ENCODE measurements around the gene SLIT3. TPM values are rescaled to one million over a fixed set of nuclear protein-coding genes. Genes with fewer than 3 reads are reported as not detected.

Gene SLIT3
- total and polyA plus RNA-seq, 8 donors, result 1.2 to 24.5 (median 8.6) TPM

- intact Hi-C loops (cut with DNase I; ENCODE audit: low total_unique reads), result no loop called here
- no peak for TF ChIP-seq POLR2A (IDR thresholded peaks at IDR 0.05)
- no peak for TF ChIP-seq CTCF (IDR thresholded peaks at IDR 0.05)
- no peak for TF ChIP-seq POLR2AphosphoS5 (IDR thresholded peaks at IDR 0.05)
- TF ChIP-seq EP300 (IDR thresholded peaks at IDR 0.05), result no peak
- 73 to 100% (median 95%) methylated on average over 1 of the region's 1 CpG for WGBS, 5 donors
- no peaks in the 10 kb centered on the region for H3K9me3 ChIP-seq
- H3K4me1 ChIP-seq, result peaks cover 7 to 52% (median 23%) of the 10 kb centered on the region in 4 donors
- no peak overlapping the region for H3K27ac ChIP-seq
- DNase-seq, result no peak
- no peaks in the 10 kb centered on the region for H3K27me3 ChIP-seq
- no peaks in the 10 kb centered on the region for H3K36me3 ChIP-seq
- H3K4me3 ChIP-seq, result no peak overlapping the region
Measured at GRCh38 chr5:169165052-169165451, 135.9 kb downstream of the SLIT3 start.

DNA sequence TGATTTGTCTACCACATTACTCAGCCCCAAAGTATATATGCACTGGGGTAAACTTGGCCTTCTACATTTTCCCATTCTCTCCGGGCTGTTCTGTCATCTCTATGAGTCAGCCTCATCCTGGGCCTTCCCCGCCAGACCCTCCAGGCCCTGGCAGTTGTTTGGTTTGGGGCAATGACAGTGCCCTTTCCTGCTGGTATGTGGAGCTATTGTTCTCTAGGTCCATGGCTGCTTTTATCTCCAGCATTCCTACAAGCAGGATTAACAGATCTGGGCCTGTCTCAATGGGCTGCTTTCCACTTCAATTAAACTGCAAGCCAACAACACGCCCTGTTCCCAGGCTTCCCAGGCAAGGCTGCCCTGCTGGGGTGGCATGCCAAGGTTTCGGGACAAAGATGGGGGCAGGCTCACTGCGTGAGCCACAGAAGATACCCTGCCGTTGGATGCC lies 136.4 kb downstream of the SLIT3 start:
- H3K36me3 ChIP-seq, result no peaks in the 10 kb centered on the region
- no peaks in the 10 kb centered on the region for H3K27me3 ChIP-seq
- WGBS, 5 donors, result 20 to 43% (median 30%) methylated on average over 5 to 6 of the region's 6 CpGs
- no peak overlapping the region for H3K4me3 ChIP-seq
- intact Hi-C loops (cut with DNase I; ENCODE audit: low total_unique reads), result no loop called here
- TF ChIP-seq POLR2AphosphoS5 (IDR thresholded peaks at IDR 0.05), result peak in 1 of 3 donors; percentile 17
- no peak for TF ChIP-seq POLR2A (IDR thresholded peaks at IDR 0.05)
- H3K27ac ChIP-seq, result no peak overlapping the region
- H3K4me1 ChIP-seq, result peaks cover 7 to 53% (median 23%) of the 10 kb centered on the region in 4 donors
- DNase-seq, result peak in 1 of 2 donors; percentile 74
- H3K9me3 ChIP-seq, result peaks cover 0 to 3% (median 1%) of the 10 kb centered on the region in 4 donors

DNA sequence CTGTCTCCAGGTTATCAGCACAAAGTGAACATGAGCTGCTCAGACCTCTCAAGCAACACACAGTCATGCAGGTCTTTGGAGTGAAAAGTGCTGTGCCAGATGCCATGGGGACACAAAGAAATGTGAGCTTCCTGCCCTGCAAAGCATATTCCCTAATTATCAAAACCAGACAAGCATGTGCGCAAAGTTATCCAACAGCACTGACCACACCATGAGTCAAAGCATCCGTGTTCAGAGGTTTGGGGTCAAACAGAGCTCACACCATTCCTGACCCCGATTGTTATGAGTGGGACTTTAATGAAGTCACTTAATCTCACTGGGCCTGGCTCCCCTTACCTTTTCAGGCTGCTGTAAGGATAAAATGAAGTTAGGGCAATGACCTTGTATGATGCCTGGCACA lies 138.5 kb downstream of the SLIT3 start:
- peaks cover 7 to 42% (median 23%) of the 10 kb centered on the region in 4 donors for H3K4me1 ChIP-seq
- intact Hi-C loops (cut with DNase I; ENCODE audit: low total_unique reads), result no loop called here
- H3K9me3 ChIP-seq, result peaks cover 0 to 21% (median 13%) of the 10 kb centered on the region in 4 donors
- H3K27ac ChIP-seq, result no peak overlapping the region
- TF ChIP-seq EP300 (IDR thresholded peaks at IDR 0.05) (no peak), POLR2A (IDR thresholded peaks at IDR 0.05) (no peak), POLR2AphosphoS5 (IDR thresholded peaks at IDR 0.05) (no peak), CTCF (IDR thresholded peaks at IDR 0.05) (no peak)
- H3K4me3 ChIP-seq, result no peak overlapping the region
- H3K36me3 ChIP-seq, result no peaks in the 10 kb centered on the region
- no peaks in the 10 kb centered on the region for H3K27me3 ChIP-seq
- 50 to 79% (median 68%) methylated on average over 3 of the region's 3 CpGs for WGBS, 5 donors
- no peak for DNase-seq

- 38 to 47% (median 42%) methylated on average over 13 of the region's 13 CpGs for WGBS, 5 donors
- peak overlapping the region in 4 of 5 donors; percentile 38 to 62 (median 51) for H3K27ac ChIP-seq
- peaks cover 0 to 21% (median 13%) of the 10 kb centered on the region in 4 donors for H3K9me3 ChIP-seq
- no peaks in the 10 kb centered on the region for H3K36me3 ChIP-seq
- peak overlapping the region in 1 of 4 donors; percentile 3 for H3K4me3 ChIP-seq
- intact Hi-C loops (cut with DNase I; ENCODE audit: low total_unique reads), result no loop called here
- peak in 1 of 2 donors; percentile 77 for DNase-seq
- TF ChIP-seq POLR2AphosphoS5 (IDR thresholded peaks at IDR 0.05) (no peak), POLR2A (IDR thresholded peaks at IDR 0.05) (no peak), EP300 (IDR thresholded peaks at IDR 0.05) (no peak), CTCF (IDR thresholded peaks at IDR 0.05) (no peak)
- no peaks in the 10 kb centered on the region for H3K27me3 ChIP-seq
- peaks cover 7 to 40% (median 23%) of the 10 kb centered on the region in 4 donors for H3K4me1 ChIP-seq
Measured at GRCh38 chr5:169161022-169161680, 139.8 kb downstream of the SLIT3 start.

Measured in stomach (tissue), 9 donors.